Activated CD4-positive, alpha-beta T cell treated with anti-CD3 and anti-CD28 coated beads, Interleukin-2, amount 50 U/mL, for 48 hours (primary cell): ENCODE data around the gene SSR1.
A peak's percentile ranks its signal among the peaks of the same experiment; 100 is the strongest.

Experiments
- DNase-seq, 2 experiments: peaks; one replicate each; pipeline ENCODE4 v3.0.0-alpha.2; 2020

Gene SSR1

GRCh38 chr6:7236306-7237209 is 76.4 kb downstream of the SSR1 start:
- DNase-seq: no peak

- no peak for DNase-seq
Observed at GRCh38 chr6:7235712-7236305, 77.2 kb downstream of the SSR1 start.

GRCh38 chr6:7234547-7234946 is 78.5 kb downstream of the SSR1 start:
- DNase-seq: no peak

- no peak for DNase-seq
Observed at GRCh38 chr6:7232351-7232750, 80.6 kb downstream of the SSR1 start.

- DNase-seq: no peak
Observed at GRCh38 chr6:7230956-7231713, 81.9 kb downstream of the SSR1 start.

- no peak for DNase-seq
Observed at GRCh38 chr6:7230327-7230691, 82.7 kb downstream of the SSR1 start.

GRCh38 chr6:7229376-7230326 is 83.3 kb downstream of the SSR1 start:
- no peak for DNase-seq

GRCh38 chr6:7228662-7229375 is 84.2 kb downstream of the SSR1 start:
- no peak for DNase-seq

GRCh38 chr6:7224731-7225130 is 88.3 kb downstream of the SSR1 start:
- no peak for DNase-seq

GRCh38 chr6:7222197-7222596 is 90.8 kb downstream of the SSR1 start:
- DNase-seq: no peak

- peak in 1 of 2 experiments; percentile 18 for DNase-seq
Observed at GRCh38 chr6:7219310-7219709, 93.7 kb downstream of the SSR1 start.

- DNase-seq: no peak
Observed at GRCh38 chr6:7218406-7218988, 94.5 kb downstream of the SSR1 start.
